ENCODE results near the gene IGSF10. TPM values are rescaled to one million over a fixed set of nuclear protein-coding genes. Genes with fewer than 3 reads are reported as not detected.

IGSF10 gene
- total RNA-seq, 2 donors from 2014 or later: 0.24 to 0.44 TPM

GRCh38 chr3:151421938-151422337 is 38.9 kb downstream of the IGSF10 start:
- no peak overlapping the region for H3K27ac Mint-ChIP-seq
- Histone ChIP-seq H3K4me3 (ENCODE audit: low read length) (no peak overlapping the region), H3K27ac (ENCODE audit: low read depth, low read length) (no peak overlapping the region), H3K9me3 (ENCODE audit: control insufficient read depth, low read length) (no peaks in the 10 kb centered on the region), H3K27me3 (ENCODE audit: control insufficient read depth, insufficient read depth, low read length, poor library complexity, severe bottlenecking) (no peaks in the 10 kb centered on the region), H3K9ac (ENCODE audit: extremely low read depth, low read length, poor library complexity, severe bottlenecking) (no peak overlapping the region), H3K4me1 (ENCODE audit: control insufficient read depth, insufficient read depth, low read length) (no peaks in the 10 kb centered on the region), H3K36me3 (ENCODE audit: control insufficient read depth, insufficient read depth, low read length) (peaks cover 7% of the 10 kb centered on the region)
- H3K4me3 Mint-ChIP-seq: no peak overlapping the region
- no peaks in the 10 kb centered on the region for H3K9me3 Mint-ChIP-seq
- no peaks in the 10 kb centered on the region for H3K27me3 Mint-ChIP-seq (ENCODE audit: insufficient read depth)
- TF ChIP-seq, protein P1, sequence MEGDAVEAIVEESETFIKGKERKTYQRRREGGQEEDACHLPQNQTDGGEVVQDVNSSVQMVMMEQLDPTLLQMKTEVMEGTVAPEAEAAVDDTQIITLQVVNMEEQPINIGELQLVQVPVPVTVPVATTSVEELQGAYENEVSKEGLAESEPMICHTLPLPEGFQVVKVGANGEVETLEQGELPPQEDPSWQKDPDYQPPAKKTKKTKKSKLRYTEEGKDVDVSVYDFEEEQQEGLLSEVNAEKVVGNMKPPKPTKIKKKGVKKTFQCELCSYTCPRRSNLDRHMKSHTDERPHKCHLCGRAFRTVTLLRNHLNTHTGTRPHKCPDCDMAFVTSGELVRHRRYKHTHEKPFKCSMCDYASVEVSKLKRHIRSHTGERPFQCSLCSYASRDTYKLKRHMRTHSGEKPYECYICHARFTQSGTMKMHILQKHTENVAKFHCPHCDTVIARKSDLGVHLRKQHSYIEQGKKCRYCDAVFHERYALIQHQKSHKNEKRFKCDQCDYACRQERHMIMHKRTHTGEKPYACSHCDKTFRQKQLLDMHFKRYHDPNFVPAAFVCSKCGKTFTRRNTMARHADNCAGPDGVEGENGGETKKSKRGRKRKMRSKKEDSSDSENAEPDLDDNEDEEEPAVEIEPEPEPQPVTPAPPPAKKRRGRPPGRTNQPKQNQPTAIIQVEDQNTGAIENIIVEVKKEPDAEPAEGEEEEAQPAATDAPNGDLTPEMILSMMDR (conservative IDR thresholded peaks at IDR 0.05): peak; percentile 62
- peaks cover 10% of the 10 kb centered on the region for H3K36me3 Mint-ChIP-seq (ENCODE audit: low read depth)
- 96 to 100% methylated on average over 4 of the region's 4 CpGs for WGBS, 2 experiments (ENCODE audit: insufficient coverage in 1 of 2, insufficient read length in 1 of 2)
- DNase-seq: no peak
- H3K4me1 Mint-ChIP-seq: peaks cover 5% of the 10 kb centered on the region

GRCh38 chr3:151419806-151420205 is 41.1 kb downstream of the IGSF10 start:
- Mint-ChIP-seq H3K27ac (no peak overlapping the region), H3K4me1 (no peaks in the 10 kb centered on the region), H3K36me3 (ENCODE audit: low read depth) (peaks cover 10% of the 10 kb centered on the region), H3K27me3 (ENCODE audit: insufficient read depth) (no peaks in the 10 kb centered on the region), H3K4me3 (no peak overlapping the region), H3K9me3 (no peaks in the 10 kb centered on the region)
- DNase-seq: no peak
- Histone ChIP-seq H3K27me3 (ENCODE audit: control insufficient read depth, insufficient read depth, low read length, poor library complexity, severe bottlenecking) (no peaks in the 10 kb centered on the region), H3K4me1 (ENCODE audit: control insufficient read depth, insufficient read depth, low read length) (no peaks in the 10 kb centered on the region), H3K9ac (ENCODE audit: extremely low read depth, low read length, poor library complexity, severe bottlenecking) (no peak overlapping the region), H3K27ac (ENCODE audit: low read depth, low read length) (no peak overlapping the region), H3K36me3 (ENCODE audit: control insufficient read depth, insufficient read depth, low read length) (peaks cover 9% of the 10 kb centered on the region), H3K4me3 (ENCODE audit: low read length) (no peak overlapping the region), H3K9me3 (ENCODE audit: control insufficient read depth, low read length) (no peaks in the 10 kb centered on the region)
- TF ChIP-seq, protein P1 (conservative IDR thresholded peaks at IDR 0.05): no peak
- WGBS, 2 experiments (ENCODE audit: insufficient coverage in 1 of 2, insufficient read length in 1 of 2): 86% methylated on average over 6 of the region's 6 CpGs; no CpG with 5 or more reads in 1 of the 2 experiments

DNA sequence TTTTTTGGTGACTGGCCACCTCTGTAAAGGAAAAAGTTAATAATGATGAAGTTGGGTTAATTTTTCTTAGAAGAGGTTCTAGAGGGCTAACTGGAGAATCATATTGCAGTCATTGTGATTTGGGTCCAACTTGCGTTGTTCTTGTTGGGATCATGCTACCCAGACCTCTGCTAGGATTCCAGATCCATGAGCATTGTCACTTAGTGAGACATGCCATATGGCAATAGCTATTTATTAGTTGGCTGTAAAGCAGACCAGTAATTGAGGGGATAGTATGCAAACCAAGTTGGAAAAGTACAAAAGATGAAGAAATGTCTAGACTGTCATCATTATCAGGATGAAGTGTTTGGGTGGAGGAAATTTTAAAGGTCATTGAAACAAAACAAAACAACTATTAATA is 45.6 kb downstream of the IGSF10 start:
- WGBS, 2 experiments (ENCODE audit: insufficient coverage in 1 of 2, insufficient read length in 1 of 2): 93 to 100% methylated on average over 1 of the region's 1 CpG

More for the DNA sequence above, 45.6 kb downstream of the IGSF10 start:
- H3K36me3 Mint-ChIP-seq (ENCODE audit: low read depth): peaks cover 23% of the 10 kb centered on the region
- H3K27ac ChIP-seq (ENCODE audit: low read depth, low read length): no peak overlapping the region
- no peaks in the 10 kb centered on the region for H3K27me3 ChIP-seq (ENCODE audit: control insufficient read depth, insufficient read depth, low read length, poor library complexity, severe bottlenecking)
- no peaks in the 10 kb centered on the region for H3K9me3 Mint-ChIP-seq
- no peaks in the 10 kb centered on the region for H3K4me1 ChIP-seq (ENCODE audit: control insufficient read depth, insufficient read depth, low read length)
- H3K27me3 Mint-ChIP-seq (ENCODE audit: insufficient read depth): no peaks in the 10 kb centered on the region
- H3K4me3 ChIP-seq (ENCODE audit: low read length): no peak overlapping the region
- TF ChIP-seq, protein P1 (conservative IDR thresholded peaks at IDR 0.05): no peak
- no peaks in the 10 kb centered on the region for H3K4me1 Mint-ChIP-seq
- H3K9ac ChIP-seq (ENCODE audit: extremely low read depth, low read length, poor library complexity, severe bottlenecking): no peak overlapping the region
- H3K4me3 Mint-ChIP-seq: no peak overlapping the region
- H3K36me3 ChIP-seq (ENCODE audit: control insufficient read depth, insufficient read depth, low read length): peaks cover 12% of the 10 kb centered on the region
- DNase-seq: no peak
- H3K9me3 ChIP-seq (ENCODE audit: control insufficient read depth, low read length): no peaks in the 10 kb centered on the region
- no peak overlapping the region for H3K27ac Mint-ChIP-seq

All from endodermal cell (in vitro differentiated cells).